Fibroblast of skin of right quadriceps (primary cell): ENCODE data around the gene LMCD1.

ENCODE experiments used
- DNase-seq: peaks from one replicate; pipeline ENCODE4 v3.0.0-alpha.2; 2013

The LMCD1 gene

DNA sequence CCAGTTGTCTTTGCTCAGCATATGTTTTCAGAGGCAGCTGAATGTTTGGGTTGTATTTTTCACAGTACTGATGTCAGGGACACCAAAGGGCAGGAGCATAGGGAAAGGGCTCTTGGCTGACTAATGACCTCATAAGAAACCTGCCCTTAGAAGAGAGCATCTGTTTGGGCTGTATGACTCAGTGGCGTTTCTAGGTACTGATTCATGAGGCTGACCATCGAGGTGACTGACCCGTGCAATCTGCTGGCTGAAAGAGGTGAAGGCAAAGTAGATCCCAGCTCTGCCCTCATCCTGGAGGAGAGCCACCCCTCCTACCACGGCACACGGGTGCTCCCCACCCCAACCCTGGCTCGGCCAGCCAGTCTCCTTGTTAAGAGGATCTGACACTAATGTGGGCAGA is 8.3 kb downstream of the LMCD1 start:
- no peak for DNase-seq

DNA sequence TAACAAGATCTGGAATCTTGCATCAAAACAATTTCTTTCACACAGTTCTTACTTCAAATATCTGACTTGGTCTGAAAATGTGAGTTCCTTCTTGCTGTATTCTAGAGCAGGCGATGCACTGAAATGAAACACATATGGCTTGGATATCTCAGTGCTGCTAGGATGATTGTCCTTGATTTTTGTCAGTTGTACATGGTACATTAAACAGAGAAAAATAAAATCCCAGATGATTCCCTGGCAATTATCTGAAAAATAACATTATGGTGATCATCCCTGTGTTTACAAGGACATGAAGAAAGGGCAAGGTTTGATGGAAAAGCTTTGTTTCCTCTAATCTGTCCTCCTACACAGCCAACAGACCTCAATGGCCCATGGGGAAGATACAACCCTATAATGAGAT is 10.6 kb downstream of the LMCD1 start:
- DNase-seq, result no peak

DNA sequence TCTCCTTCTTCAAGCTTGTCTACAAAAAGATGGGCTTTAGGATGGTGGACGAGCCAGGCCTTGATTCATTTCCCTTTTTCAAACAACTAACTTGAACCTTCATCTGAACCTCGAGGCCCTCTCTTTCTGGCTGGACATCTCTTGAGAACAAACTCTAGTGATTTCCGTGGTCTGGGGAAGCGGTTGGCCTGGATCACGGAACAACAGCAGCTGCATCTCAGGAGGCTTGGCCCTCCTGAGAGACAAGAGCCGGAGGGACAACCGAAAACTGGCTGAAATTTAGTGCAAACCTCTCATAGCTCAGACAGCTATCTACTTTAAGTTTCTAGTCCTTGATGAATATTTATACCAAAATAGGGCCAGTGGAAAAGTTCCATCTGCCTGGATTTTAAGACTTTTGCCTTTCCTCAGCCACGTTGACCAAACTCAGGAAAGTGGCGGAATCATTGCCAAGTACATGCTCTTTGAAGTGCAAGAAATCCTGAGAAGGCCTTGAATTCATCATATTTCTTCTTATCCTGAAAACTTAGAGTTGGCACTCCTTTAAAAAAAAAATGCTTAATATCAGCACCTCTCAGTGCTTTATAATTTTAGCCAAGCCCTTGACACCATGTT is 14.5 kb downstream of the LMCD1 start:
- no peak for DNase-seq

DNA sequence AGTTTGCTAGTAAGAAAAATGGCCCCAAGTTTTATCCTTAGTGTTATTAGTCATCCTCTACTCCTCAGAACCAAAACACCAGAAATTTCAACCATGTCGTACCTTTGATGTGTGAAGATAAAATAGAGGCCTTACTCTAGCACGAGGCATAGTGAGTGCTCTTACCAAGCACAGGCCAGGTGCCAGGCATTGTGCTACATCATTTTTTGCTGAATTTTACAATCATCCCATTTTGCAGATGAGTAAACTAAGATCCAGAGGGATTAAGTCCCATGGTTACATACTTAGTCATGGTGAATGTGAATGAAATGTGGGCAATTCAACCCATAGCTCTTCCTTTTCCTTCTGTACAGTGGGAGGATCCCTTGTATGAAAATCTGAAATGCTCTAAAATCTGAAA is 15.2 kb downstream of the LMCD1 start:
- no peak for DNase-seq

DNA sequence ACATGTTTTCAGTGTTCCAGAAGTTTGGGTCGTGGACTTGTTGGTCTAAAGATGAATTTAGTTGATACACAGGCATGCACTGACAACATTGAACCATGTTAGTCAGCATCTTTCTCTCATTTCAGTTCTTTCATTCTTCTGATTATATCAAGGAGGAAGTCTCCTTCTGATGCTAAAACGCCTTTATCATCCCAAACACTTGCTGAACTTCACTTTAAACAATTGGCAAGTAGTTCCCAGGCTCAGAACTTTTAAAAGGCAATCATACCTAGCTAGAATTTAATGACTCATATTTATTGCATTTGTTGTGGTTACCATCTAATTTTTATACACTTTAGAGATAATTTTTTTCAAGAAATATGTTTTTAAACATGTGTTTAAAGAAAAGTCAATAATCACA is 15.9 kb downstream of the LMCD1 start:
- no peak for DNase-seq

DNA sequence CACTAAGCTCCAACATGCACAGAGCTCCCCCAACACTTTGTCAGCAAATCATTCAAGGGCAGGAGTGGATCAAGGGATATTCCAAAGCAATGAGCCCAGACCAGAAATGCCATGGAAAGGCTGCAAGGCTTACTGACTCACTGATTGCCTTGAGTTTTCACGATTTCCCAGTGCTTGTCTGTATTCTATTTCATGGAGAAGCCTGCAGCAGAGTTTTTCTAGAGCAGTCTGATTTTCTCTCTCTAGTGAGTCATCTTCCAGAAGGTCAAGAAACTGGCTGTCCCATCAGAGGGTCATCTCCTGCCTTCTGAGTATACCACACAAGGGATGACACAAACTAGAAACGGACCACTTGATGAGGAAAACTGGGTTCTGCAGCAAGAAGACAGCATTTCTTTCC is 16.5 kb downstream of the LMCD1 start:
- DNase-seq, result peak; percentile 70

DNA sequence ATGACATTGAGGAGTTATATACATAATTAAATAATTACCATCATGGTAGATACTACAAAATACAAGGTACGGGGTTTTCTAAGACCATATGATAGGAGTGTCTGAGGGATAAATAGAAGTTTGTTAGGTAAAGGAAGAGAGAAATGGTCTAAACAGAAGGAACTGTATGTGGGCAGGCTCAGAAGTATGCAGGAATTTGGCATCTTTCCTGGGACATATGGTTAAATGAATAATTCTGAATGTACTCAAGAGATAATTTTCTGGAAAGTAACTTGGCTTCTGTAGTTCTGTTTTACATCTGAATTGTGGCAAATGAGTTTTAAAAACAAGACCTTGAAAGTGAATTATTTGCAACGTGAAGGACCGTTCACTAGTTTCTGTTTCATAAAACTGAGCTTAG is 17.5 kb downstream of the LMCD1 start:
- DNase-seq, result peak; percentile 95

DNA sequence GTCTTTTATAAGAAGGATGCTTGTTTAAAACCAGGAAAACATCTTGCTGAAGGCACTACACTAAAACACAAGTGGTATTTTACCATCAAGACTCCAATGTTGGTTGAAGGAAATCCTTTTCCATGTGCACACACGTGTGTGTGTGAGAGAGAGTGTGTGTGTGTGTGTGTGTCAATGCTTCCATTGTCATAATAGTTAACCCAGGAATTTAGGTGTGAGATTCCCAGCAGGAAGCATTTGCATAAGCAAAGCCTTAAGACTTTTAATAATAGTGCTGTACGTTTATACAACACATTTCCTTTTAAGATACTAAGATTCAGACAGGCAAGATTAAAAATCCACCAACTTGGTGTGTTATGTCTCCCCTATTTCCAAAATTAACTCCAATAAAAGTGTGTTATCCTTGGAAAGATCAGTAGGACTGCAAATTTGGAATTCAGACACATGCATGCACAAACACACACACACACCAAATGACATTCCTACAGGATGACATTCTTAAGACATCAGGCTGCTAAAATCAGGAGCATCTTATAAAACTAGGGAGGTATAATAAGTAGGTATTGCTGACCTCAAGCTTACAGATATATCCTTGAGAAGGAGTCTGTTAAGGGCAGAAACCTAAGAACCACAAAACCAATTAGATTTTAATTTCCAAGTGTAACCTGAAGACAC is 18.3 kb downstream of the LMCD1 start:
- peak; percentile 45 for DNase-seq

DNA sequence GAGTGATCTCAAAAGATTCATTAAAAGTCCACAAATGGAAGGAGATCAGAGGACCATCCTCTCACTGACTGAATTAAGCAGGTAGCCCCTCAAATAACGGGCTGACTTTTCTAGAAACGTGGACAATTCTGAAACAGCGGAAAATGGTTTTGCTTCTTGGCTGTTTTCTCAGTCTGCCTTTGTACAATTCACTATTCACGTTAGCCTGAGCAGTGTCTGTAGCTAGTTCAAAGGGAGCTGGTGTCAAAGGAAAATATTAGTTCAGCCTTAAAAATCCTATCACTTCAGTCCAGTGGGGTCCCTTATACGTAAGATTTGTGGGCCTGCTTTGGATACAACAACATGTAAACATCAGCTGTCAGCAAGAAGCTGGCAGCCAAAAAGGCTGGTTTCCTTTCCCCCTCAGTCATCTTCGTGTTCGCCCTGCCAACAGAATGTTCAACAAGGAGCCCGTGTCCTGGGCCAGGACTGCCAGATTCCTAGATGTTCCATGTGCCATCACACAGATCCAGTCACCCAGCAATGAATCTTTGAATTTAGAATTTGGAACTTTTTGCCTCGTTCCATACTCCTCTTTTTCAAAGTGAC is 19.3 kb downstream of the LMCD1 start:
- DNase-seq, result no peak

DNA sequence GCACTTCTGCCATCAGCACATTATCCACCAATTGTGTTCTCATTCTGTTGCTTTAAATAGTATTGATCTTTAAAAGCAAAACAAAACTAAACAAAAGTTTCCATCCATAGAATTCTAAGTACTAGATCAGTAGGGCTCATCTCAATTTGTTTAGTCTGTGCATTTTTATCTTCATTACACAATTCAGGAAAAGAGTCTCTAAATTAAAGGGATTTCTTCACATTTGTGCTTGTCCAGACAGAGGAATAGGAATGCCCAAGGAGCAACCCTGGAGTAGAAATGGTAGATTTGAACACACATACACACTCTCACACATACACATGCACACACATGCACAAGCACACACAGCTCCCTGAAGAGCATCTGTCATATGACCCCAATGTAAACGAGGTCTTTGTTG is 21.4 kb downstream of the LMCD1 start:
- no peak for DNase-seq

DNA sequence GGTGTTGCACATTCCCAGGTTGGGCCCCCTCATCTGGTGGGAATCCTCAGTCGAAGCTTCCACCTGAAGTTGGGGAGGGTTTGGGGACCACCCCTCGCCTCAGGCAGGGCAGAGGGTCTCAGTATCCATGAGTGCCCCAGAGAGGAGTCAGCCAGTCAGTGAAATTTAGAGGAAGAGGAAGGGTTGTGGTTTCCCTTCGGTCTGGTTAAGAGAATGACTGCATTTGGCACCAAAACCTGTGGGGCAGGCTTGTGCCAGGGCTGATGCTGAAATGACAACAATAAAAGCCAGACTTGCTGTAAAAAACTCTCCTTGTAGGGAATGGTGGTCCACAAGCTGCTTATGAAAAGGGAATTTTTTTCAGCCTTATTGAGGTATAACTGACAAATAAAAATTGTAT is 22.6 kb downstream of the LMCD1 start:
- no peak for DNase-seq

DNA sequence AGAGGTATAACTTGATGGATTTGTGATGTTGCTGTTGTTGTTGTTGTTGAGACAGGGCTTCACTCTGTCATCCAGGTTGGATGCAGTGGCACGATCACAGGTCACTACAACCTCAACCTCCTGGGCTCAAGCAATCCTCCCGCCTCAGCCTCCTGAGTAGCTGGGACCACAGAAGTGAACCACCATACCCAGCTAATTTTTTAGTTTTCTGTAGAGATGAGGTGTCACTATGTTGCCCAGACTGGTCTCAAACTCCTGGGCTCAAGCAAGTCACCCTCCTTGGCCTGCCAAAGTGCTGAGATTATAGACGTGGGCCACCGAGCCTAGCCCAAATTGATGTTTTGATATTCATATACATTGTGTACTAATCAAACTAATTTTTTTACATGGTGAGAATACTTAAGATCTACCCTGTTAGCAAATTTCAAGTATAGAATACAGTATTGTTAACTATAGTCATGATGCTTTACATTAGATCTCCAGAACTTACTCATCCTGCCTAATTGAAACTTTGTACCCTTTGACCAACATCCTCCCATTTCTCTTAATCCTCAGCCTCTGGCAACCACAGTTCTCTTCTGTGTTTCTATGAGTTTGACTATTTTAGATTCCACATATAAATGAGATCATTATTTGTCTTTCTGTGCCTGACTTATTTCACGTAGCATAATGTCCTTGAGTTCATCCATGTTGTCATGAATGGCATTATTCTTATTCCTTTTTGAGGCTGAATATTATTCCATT is 23.2 kb downstream of the LMCD1 start:
- DNase-seq, result no peak

DNA sequence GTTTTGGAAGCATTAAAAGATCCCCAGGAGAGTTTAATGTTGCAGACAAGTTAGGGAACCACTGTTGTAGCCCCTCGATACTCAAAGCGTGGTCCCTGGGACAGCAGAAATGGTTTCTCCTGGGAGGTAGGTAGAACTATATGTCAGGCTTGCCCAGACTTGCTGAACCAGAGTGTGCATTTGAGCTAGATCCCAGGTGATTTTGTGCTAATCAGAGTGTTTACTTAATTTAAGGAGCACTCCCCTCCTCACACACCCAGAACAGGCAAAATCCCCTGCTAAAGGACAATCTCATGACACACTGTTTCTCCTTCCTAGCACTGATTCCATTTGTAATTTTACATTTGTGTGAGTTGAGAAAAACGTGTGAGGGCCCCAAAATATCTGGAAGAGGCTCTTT is 24.3 kb downstream of the LMCD1 start:
- no peak for DNase-seq

DNA sequence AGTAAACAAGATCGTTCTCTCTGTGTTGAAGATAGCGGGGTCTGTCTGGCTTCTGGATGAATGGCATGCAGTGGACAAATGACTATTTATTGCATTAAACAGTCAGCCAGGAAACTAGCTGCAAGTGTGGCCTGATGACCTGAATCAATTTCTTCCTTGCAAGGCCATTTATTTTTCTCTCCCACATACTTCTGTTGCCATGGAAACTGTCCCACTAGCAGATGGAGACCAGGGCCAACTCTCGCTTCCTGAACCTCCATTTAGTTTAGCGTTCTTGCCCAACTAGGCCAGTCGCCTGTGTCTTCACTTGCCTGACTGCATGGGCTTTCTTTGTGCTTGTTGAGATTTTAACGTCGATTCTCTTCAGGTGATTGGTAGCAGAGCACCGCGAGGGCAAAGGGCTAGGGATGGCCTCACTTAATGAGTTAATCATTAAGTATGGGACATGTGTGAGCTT is 27.6 kb downstream of the LMCD1 start:
- DNase-seq, result peak; percentile 38

DNA sequence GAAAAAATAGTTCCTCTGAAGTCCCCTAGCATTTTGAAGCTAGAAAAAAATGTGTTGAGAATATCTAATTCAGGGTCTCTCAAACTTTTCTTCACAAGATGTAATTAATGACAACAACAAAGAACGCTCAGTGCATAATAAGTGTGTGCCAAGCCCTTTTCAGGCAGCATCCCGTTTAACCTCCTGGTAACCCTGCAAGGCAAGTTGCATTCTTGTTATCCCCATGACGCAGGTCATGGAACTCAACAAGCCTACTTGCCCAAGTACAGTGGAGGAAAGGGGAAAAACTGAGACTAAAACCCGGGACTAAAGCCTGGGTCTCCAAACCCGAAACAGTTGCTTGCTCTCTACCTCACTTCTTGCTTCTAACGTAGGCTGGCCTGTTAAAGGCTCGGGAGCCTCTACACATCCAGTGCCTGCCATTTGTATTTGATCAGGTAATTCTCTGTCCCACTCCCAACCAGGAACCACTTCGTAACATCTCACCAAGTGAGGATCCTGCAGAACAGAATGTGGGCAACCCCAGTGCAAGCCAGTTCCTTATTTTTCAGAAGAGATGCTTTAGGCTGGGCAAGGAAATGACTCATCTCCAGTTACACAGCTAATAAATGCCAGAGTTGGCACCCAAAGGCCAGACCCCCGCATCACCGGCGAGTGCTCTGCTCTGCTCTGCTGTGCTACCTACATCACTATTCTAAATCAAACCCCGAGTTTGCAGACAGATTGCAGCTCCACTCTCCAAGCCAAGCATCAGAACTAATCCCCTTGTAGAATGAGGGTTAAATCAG is 28.3 kb downstream of the LMCD1 start:
- peak; percentile 30 for DNase-seq

DNA sequence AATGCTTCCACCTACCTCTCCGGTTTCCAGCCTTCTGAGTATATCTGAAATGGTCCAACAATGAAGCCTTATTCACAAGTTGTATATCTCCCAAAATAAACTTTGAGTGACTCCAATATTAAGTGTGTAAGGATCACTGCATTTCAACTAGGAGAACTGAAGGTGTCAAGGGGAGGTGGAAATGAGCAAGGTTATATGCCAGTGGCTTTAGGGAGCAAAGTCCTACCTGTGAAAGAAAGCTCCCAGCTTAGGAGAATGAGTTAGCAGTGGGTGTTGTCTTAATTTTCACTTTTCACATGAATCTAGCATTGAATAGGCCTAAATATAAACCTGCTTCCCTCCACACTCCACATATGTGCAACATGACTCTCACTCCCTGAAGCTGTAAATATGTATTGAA is 29.0 kb downstream of the LMCD1 start:
- no peak for DNase-seq

DNA sequence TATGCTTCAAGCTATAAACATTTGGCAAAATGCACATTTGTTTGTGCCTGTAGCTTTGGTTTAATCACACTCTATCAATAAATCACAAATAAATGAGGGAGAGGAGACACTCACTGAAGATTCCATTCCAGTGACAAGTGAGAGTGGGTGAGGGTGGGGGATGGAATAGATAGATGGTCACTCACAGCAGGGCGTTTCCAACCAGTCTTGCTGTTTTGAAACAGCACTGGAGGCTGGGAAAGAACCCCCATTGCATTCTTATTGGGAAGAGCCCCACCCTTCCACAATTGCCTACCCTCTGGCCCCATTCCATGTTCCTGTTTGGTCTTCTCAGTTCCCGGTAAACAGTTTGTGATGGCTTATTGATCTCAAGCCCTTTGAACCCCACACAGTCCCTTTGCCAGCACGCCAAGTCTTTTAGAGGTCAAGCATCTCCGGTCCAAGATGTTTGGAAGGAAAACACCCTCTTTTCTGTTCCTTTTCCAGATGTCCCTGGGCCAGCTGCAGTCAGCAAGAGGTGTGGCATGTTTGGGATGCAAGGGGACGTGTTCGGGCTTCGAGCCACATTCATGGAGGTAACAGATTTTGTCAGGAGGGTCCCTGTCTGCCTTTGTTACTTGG is 30.7 kb downstream of the LMCD1 start:
- peak; percentile 94 for DNase-seq

DNA sequence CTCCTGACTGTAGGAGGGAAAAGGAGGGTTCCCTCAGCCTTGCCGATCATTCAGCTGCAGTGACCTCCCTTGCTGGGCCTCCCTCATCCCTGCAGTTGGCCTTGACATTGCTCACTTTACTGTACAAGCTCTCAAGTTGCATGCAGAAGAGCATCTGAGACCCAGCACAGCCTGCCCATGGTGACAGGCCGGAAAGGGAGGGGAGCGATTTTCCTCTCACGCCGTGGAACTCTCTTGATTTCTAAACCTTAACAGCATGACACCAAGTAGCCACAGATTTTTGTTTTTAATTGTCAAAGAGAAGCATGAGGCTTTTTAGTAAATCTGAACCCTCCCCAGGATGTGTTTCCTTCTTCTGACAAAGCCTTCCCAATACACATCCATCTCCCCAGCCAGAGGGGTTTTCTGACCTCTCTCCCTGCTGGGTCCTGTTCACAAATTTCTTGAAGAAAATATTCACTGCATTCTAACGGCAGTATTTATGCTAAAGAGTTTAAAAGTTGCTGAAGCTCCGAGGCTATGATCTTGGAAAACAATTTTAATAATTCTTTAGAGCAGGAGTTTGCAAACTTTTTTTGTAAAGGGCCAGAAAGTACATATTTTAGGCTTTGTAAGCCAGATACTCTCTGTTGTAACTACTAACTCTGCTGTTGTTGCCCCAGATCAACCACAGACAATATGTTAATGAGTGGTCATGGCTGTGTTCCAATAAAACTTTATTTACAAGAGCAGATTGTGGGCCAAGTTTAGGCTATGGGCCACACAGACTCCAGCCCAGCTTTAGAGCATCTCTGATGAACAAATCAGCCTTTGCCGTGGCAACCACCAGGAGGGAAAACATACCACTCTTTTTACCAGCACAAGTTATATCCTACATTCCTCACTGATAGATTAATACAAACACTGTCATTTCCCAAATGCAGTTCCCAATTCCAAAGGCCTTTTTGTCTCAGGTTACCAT is 34.8 kb downstream of the LMCD1 start:
- DNase-seq, result peak; percentile 89

DNA sequence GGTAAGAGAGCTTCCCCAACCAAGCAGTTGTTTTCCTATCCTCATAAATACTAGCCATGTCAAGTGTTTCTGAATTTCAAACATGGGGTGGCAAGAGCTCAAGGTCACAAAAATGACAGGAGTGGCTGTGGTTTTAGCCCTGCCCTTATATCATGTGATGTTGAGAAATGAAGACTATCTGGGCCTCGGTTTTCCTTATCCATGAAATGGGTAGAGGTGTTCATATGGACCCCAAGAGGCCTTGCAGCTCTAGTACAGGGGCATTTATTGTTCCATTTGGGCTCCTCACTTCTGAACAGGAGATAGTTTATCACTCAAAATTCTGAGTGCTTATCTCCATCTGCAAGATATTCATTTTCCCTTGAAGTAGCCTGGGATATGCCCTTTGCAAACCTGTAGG is 35.8 kb downstream of the LMCD1 start:
- no peak for DNase-seq

DNA sequence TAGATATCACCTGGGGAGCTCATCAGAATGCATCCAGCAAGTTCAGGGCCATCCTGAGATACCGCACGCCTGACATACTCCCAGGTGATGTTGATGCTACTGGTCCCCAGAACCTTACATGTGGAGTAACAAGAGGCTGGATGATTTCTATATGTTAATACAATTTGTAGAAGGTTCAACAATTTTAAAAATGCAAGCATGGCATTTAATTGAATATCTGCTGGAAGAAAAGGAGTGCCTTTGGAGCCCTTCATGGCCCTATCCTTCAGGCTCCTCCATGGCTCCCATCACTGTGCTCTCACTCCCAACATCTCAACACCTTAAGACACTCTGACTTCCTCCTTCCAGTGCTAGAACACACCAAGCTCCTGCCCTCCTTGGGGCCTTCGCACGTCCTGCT is 36.6 kb downstream of the LMCD1 start:
- DNase-seq, result no peak

DNA sequence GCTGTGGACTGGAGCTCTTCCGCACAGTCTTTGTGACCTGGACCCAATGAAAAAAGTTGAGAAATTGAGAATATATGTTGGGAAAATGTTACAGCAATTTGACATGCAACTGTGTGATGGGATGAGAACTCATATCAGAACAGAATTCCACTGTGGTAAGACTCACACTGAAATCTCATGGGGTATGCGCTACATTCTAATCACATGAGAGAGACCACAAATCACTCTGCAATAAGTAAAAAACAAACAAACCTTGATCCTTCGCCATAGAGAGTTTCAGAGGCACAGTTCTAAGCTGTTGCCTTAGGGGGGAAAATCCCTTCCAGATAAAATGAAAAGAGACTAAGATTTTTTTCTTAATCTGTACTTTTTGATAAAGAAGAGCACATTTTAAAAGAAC is 37.3 kb downstream of the LMCD1 start:
- peak; percentile 88 for DNase-seq
